HepG2 (cell line): ENCODE measurements around the gene UPB1. TPM values are rescaled to one million over a fixed set of nuclear protein-coding genes. Genes with fewer than 3 reads are reported as not detected.

Experiments
- ATAC-seq: fragments of 200-7000 bp; cut with Tn5 transposase; 3 replicates; pipeline ENCODE4 v1.9.1; 2020; ENCODE audit warnings: mild to moderate bottlenecking, moderate library complexity
- BruUV-seq: library from RNA; stranded (reverse); fragments of 400-500 nt; replicated peaks from 2 replicates; lab custom pipeline; 2021; lab: Mats Ljungman, UMichigan
- CTCF ChIA-PET: fragments of 300-600 bp; formaldehyde crosslinking; extraction: SDS; loops from one replicate; lab custom pipeline; 2021; ENCODE audit warnings: low total read pairs, inconsistent platforms, low intra/inter-chr PET ratio; lab: Yijun Ruan, JAX
- POLR2A ChIA-PET: fragments of 350-600 bp; sonication (Branson Sonifier 250); formaldehyde crosslinking; loops from one replicate; lab custom pipeline; 2020; ENCODE audit warnings: antibody characterized with exemption, inconsistent platforms; lab: Yijun Ruan, JAX
- DNase-seq: peaks from one replicate; pipeline ENCODE4 v3.0.0-alpha.2; 2015; ENCODE audit warnings: low spot score
- FAIRE-seq: peaks from 3 replicates; lab custom pipeline; 2011; peaks lifted over from hg19 to GRCh38; lab: Jason Lieb, UNC
- H2AFZ ChIP-seq: one replicate; pipeline ENCODE4 v1.6.1; 2011; ENCODE audit warnings: low read length, inconsistent platforms
- H3K27ac ChIP-seq: fragments of 300-600 bp; 3 replicates; pipeline ENCODE4 v1.8.0; 2011; ENCODE audit warnings: mixed run types, mild to moderate bottlenecking, mixed read lengths, low read length, inconsistent platforms; ENCODE audit not compliant: insufficient read depth; ENCODE audit errors: extremely low read length
- H3K27me3 ChIP-seq, 2 experiments: fragments of 200-600 bp in 1 of 2; 2 replicates in 1 of 2; 3 replicates in 1 of 2; pipeline versions ENCODE4 v1.6.0 to v1.8.0; 2011; ENCODE audit warnings: low read length in 2 of 2, mild to moderate bottlenecking in 2 of 2, moderate library complexity in 2 of 2, inconsistent platforms in 1 of 2; ENCODE audit not compliant: insufficient read depth in 2 of 2, control insufficient read depth in 1 of 2
- H3K36me3 ChIP-seq, 2 experiments: fragments of 200-600 bp in 1 of 2; replicated peaks in 1 of 2; 2 replicates in 1 of 2; 3 replicates in 1 of 2; pipeline versions ENCODE4 v1.5.1 to v1.8.0; 2011; ENCODE audit warnings: low read length in 2 of 2, inconsistent platforms in 1 of 2; ENCODE audit not compliant: insufficient read depth in 2 of 2, control insufficient read depth in 1 of 2
- H3K4me1 ChIP-seq: 2 replicates; pipeline ENCODE4 v1.5.1; 2012; ENCODE audit warnings: low read length, inconsistent platforms; ENCODE audit not compliant: insufficient read depth
- H3K4me2 ChIP-seq: 2 replicates; pipeline ENCODE4 v1.6.0; 2011; ENCODE audit warnings: low read depth, low read length, inconsistent platforms
- H3K4me3 ChIP-seq, 3 experiments: fragments of 200-600 bp in 1 of 3; sonication (generic), shearing (Covaris generic) in 1 of 3; replicated peaks in 1 of 3; 2 replicates each; pipeline ENCODE4 v1.5.1; 2011 to 2016; ENCODE audit warnings: low read length in 3 of 3, inconsistent platforms in 2 of 3, low read depth in 2 of 3, mild to moderate bottlenecking in 2 of 3, control low read depth in 1 of 3, mixed read lengths in 1 of 3; ENCODE audit not compliant: insufficient read depth in 1 of 3
- H3K79me2 ChIP-seq: one replicate; pipeline ENCODE4 v1.6.1; 2011; ENCODE audit warnings: low read length, inconsistent platforms; ENCODE audit not compliant: insufficient read depth
- H3K9ac ChIP-seq: 2 replicates; pipeline ENCODE4 v1.6.0; 2011; ENCODE audit warnings: mild to moderate bottlenecking, low read depth, low read length, inconsistent platforms; ENCODE audit not compliant: insufficient read depth
- H3K9me3 ChIP-seq: 2 replicates; pipeline ENCODE4 v1.5.1; 2012; ENCODE audit warnings: mild to moderate bottlenecking, low read length
- H4K20me1 ChIP-seq: 2 replicates; pipeline ENCODE4 v1.6.0; 2011; ENCODE audit warnings: inconsistent platforms, mild to moderate bottlenecking, low read length, moderate library complexity; ENCODE audit not compliant: insufficient read depth
- CCDC6 ChIP-seq: sonication (generic); formaldehyde crosslinking; IDR thresholded peaks from 2 replicates; pipeline ENCODE4 v1.8.1; 2022; ENCODE audit warnings: mild to moderate bottlenecking, missing genetic modification reagents, moderate library complexity
- GFI1 ChIP-seq: sonication (generic); formaldehyde crosslinking; IDR thresholded peaks from 2 replicates; pipeline ENCODE4 v1.5.0; 2020; ENCODE audit warnings: missing genetic modification reagents, mild to moderate bottlenecking, borderline replicate concordance
- KAT8 ChIP-seq: IDR thresholded peaks from 2 replicates; pipeline ENCODE4 v1.6.1; 2016; ENCODE audit warnings: missing genetic modification reagents, missing compliant biosample characterization
- NCOA1 ChIP-seq: sonication (generic); formaldehyde crosslinking; IDR thresholded peaks from 2 replicates; pipeline ENCODE4 v1.9.0; 2021; ENCODE audit warnings: missing genetic modification reagents
- NFE2L2 ChIP-seq: fragments of 150-350 bp; IDR thresholded peaks from 2 replicates; pipeline ENCODE4 v1.6.1; 2014; ENCODE audit warnings: low read length
- PCBP1 ChIP-seq: fragments of 200-400 bp; formaldehyde crosslinking; IDR thresholded peaks from 2 replicates; pipeline ENCODE4 v1.6.1; 2017; ENCODE audit warnings: mild to moderate bottlenecking, low read depth, low read length, borderline replicate concordance
- SOX13 ChIP-seq, 3 experiments: fragments of 450-650 bp in 1 of 3; sonication (generic) in 1 of 3; formaldehyde crosslinking in 1 of 3; IDR thresholded peaks in 2 of 3; conservative IDR thresholded peaks in 1 of 3; 2 replicates each; pipeline versions ENCODE4 v1.5.0 to v1.6.1; 2016 to 2020; ENCODE audit warnings: antibody characterized with exemption in 1 of 3, mild to moderate bottlenecking in 1 of 3, missing compliant biosample characterization in 1 of 3, missing genetic modification reagents in 1 of 3, moderate library complexity in 1 of 3
- TBL1XR1 ChIP-seq: fragments of 150-350 bp; IDR thresholded peaks from 2 replicates; pipeline ENCODE4 v1.6.1; 2014; ENCODE audit warnings: borderline replicate concordance, low read length; ENCODE audit not compliant: partially characterized antibody
- ZBTB42 ChIP-seq: sonication (generic); formaldehyde crosslinking; IDR thresholded peaks from 2 replicates; pipeline ENCODE4 v1.5.0; 2020; ENCODE audit warnings: mild to moderate bottlenecking, missing genetic modification reagents
- ZBTB7B ChIP-seq: sonication (generic); formaldehyde crosslinking; IDR thresholded peaks from 2 replicates; pipeline ENCODE4 v1.4.0; 2020; ENCODE audit warnings: missing genetic modification reagents
- ZFX ChIP-seq: sonication (generic); formaldehyde crosslinking; IDR thresholded peaks from 2 replicates; pipeline ENCODE4 v1.4.0; 2020; ENCODE audit warnings: mild to moderate bottlenecking, low read depth, missing genetic modification reagents, moderate library complexity
- ZNF296 ChIP-seq: sonication (generic); formaldehyde crosslinking; conservative IDR thresholded peaks from 2 replicates; pipeline ENCODE4 v1.5.0; 2020; ENCODE audit warnings: mild to moderate bottlenecking, missing genetic modification reagents
- ZNF496 ChIP-seq: sonication (generic); formaldehyde crosslinking; IDR thresholded peaks from 2 replicates; pipeline ENCODE4 v1.8.1; 2023; ENCODE audit warnings: mild to moderate bottlenecking, moderate library complexity, missing genetic modification reagents; ENCODE audit not compliant: insufficient replicate concordance
- ZNF550 ChIP-seq: sonication (generic); formaldehyde crosslinking; IDR thresholded peaks from 2 replicates; pipeline ENCODE4 v1.4.0; 2020; ENCODE audit warnings: mild to moderate bottlenecking, missing genetic modification reagents, borderline replicate concordance
- ZNF660 ChIP-seq: sonication (generic); formaldehyde crosslinking; IDR thresholded peaks from 2 replicates; pipeline ENCODE4 v1.5.1; 2020; ENCODE audit warnings: mild to moderate bottlenecking, low read depth, missing genetic modification reagents, borderline replicate concordance
- WGBS: methylation state at CpG from one replicate; pipeline ENCODE4 v1.1.6; 2017; ENCODE audit warnings: low lambda C conversion rate; 5-methylcytosine and 5-hydroxymethylcytosine counted together
- in situ Hi-C: cut with HindIII; loops from 2 replicates; pipeline ENCODE4 v1.10.0; 2017; ENCODE audit warnings: low pct_unique_long_range_greater_than_20kb; ENCODE audit not compliant: extremely low pct_ligation_motif_present
- intact Hi-C: fragments of 100-400 bp; cut with micrococcal nuclease; formaldehyde crosslinking; loops from one replicate; pipeline ENCODE4 v1.10.0; 2022; ENCODE audit not compliant: unreplicated experiment
- polyA plus RNA-seq, 8 experiments: library from polyadenylated mRNA; depleted of rRNA in 3 of 8; stranded (reverse) in 7 of 8; unstranded in 1 of 8; fragments of >200 nt; fragmentation: Illumina TruSeq in 4 of 8; extraction: Trizol in 4 of 8; gene quantifications; 2 replicates each; pipeline versions ENCODE4 v1.2.1 to v1.2.3, GENCODE V29; 2011 to 2016; ENCODE audit warnings: low read depth in 4 of 8, missing spikeins in 1 of 8, mixed read lengths in 1 of 8; ENCODE audit not compliant: insufficient read depth in 1 of 8
- total RNA-seq, 5 experiments: library from RNA; depleted of rRNA; stranded (reverse); fragments of >200 nt; fragmentation: Illumina TruSeq; extraction: Trizol; gene quantifications; 2 replicates each; pipeline ENCODE4 v1.2.3, GENCODE V29; 2016; ENCODE audit warnings: low read depth in 1 of 5
- TF ChIP-seq, protein P1 (sequence below): sonication (generic); formaldehyde crosslinking; IDR thresholded peaks from 2 replicates; pipeline ENCODE4 v1.8.0; 2022; ENCODE audit warnings: mild to moderate bottlenecking, missing genetic modification reagents
- TF ChIP-seq, protein P2 (sequence below): sonication (generic); formaldehyde crosslinking; IDR thresholded peaks from 2 replicates; pipeline ENCODE4 v1.5.0; 2020; ENCODE audit warnings: missing genetic modification reagents
- TF ChIP-seq, protein P3 (sequence below): sonication (generic); formaldehyde crosslinking; IDR thresholded peaks from 2 replicates; pipeline ENCODE4 v1.9.0; 2021; ENCODE audit warnings: missing genetic modification reagents, mild to moderate bottlenecking, borderline replicate concordance
- TF ChIP-seq, protein P4 (sequence below): sonication (generic); formaldehyde crosslinking; IDR thresholded peaks from 2 replicates; pipeline ENCODE4 v1.8.0; 2023; ENCODE audit warnings: mild to moderate bottlenecking, missing genetic modification reagents

The UPB1 gene
- total and polyA plus RNA-seq, 2 of the 13 experiments (the other 11 are each of a cell fraction or from before 2014, with no cell fraction given), result 0.38 to 1.2 TPM

DNA sequence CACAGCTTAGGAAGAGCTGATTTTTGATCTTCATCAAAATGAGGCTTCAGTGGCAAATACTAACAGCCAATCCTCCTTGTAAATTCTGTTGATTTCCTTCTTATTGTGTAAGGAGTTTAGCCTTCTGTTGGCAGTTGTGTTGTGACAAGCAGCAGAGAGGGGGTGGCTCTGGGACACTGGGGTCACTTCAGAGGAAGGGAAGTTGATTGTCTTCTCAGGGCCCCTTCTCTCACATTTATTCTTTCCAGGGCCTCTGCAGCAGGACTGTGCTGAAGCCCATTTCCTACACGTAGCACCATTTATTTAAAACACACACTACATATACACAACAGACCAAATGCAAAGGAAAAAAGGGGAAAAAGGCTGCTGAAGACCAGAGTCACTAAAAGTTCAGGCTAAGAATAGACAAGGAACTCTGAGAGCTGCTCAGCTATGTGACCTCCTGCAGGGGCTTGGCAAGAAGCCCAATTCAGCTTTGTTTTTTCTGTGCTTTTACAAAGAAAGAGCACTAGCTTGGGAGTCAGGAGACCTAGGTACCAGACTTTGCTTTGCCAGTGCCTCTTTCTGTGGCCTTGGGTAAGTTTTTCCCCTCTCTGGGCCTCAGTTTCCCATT lies 28.3 kb upstream of the UPB1 start:
- ChIA-PET POLR2A (no interaction called here), CTCF (no interaction called here)
- H3K36me3 ChIP-seq, result no peaks in the 10 kb centered on the region
- in situ Hi-C loops, result no loop called here
- H3K4me2 ChIP-seq, result no peak overlapping the region
- no peak overlapping the region for H3K27ac ChIP-seq
- no peak overlapping the region for H2AFZ ChIP-seq
- FAIRE-seq, result no peak
- H3K27me3 ChIP-seq, result no peaks in the 10 kb centered on the region
- H3K9me3 ChIP-seq, result no peaks in the 10 kb centered on the region
- H3K9ac ChIP-seq, result no peak overlapping the region
- WGBS, result 12% methylated on average over 1 of the region's 1 CpG
- TF ChIP-seq, protein P1, sequence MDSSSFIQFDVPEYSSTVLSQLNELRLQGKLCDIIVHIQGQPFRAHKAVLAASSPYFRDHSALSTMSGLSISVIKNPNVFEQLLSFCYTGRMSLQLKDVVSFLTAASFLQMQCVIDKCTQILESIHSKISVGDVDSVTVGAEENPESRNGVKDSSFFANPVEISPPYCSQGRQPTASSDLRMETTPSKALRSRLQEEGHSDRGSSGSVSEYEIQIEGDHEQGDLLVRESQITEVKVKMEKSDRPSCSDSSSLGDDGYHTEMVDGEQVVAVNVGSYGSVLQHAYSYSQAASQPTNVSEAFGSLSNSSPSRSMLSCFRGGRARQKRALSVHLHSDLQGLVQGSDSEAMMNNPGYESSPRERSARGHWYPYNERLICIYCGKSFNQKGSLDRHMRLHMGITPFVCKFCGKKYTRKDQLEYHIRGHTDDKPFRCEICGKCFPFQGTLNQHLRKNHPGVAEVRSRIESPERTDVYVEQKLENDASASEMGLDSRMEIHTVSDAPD, result no peak
- TF ChIP-seq ZBTB42 (CRISPR knock-in tag) (no peak), NCOA1 (CRISPR knock-in tag) (no peak), ZBTB7B (CRISPR knock-in tag) (no peak), KAT8 (no peak), TBL1XR1 (no peak), ZFX (CRISPR knock-in tag) (no peak), NFE2L2 (no peak), SOX13 (IDR thresholded peaks at IDR 0.05) (no peak), SOX13 (CRISPR knock-in tag; conservative IDR thresholded peaks at IDR 0.05 in 1 of 2, IDR thresholded peaks at IDR 0.05 in 1 of 2) (no peak), ZNF550 (CRISPR knock-in tag) (no peak), ZNF660 (CRISPR knock-in tag) (no peak), ZNF296 (no peak), GFI1 (CRISPR knock-in tag) (no peak), ZNF496 (no peak), CCDC6 (CRISPR knock-in tag) (no peak), PCBP1 (no peak)
- TF ChIP-seq, protein P2, sequence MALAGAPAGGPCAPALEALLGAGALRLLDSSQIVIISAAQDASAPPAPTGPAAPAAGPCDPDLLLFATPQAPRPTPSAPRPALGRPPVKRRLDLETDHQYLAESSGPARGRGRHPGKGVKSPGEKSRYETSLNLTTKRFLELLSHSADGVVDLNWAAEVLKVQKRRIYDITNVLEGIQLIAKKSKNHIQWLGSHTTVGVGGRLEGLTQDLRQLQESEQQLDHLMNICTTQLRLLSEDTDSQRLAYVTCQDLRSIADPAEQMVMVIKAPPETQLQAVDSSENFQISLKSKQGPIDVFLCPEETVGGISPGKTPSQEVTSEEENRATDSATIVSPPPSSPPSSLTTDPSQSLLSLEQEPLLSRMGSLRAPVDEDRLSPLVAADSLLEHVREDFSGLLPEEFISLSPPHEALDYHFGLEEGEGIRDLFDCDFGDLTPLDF (CRISPR knock-in tag), result no peak
- TF ChIP-seq, protein P3, sequence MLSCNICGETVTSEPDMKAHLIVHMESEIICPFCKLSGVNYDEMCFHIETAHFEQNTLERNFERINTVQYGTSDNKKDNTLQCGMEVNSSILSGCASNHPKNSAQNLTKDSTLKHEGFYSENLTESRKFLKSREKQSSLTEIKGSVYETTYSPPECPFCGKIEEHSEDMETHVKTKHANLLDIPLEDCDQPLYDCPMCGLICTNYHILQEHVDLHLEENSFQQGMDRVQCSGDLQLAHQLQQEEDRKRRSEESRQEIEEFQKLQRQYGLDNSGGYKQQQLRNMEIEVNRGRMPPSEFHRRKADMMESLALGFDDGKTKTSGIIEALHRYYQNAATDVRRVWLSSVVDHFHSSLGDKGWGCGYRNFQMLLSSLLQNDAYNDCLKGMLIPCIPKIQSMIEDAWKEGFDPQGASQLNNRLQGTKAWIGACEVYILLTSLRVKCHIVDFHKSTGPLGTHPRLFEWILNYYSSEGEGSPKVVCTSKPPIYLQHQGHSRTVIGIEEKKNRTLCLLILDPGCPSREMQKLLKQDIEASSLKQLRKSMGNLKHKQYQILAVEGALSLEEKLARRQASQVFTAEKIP, result no peak
- TF ChIP-seq, protein P4, sequence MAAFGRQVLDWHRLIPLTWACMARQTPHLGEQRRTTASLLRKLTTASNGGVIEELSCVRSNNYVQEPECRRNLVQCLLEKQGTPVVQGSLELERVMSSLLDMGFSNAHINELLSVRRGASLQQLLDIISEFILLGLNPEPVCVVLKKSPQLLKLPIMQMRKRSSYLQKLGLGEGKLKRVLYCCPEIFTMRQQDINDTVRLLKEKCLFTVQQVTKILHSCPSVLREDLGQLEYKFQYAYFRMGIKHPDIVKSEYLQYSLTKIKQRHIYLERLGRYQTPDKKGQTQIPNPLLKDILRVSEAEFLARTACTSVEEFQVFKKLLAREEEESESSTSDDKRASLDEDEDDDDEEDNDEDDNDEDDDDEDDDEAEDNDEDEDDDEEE, result no peak
- TF ChIP-seq, all 625 proteins: peak for 0
- DNase-seq, result no peak
- Histone ChIP-seq H4K20me1 (no peaks in the 10 kb centered on the region), H3K4me1 (peaks cover 20% of the 10 kb centered on the region), H3K4me3 (no peak overlapping the region), H3K79me2 (no peaks in the 10 kb centered on the region)
- ATAC-seq, result no peak
- intact Hi-C loops, result loop anchor here (1.0 kb wide), 1 partner anchor 30 kb away; no protein-coding TSS in a partner anchor
- BruUV-seq, result no TSS peak
